Measurements from ENCODE around the gene PPP2R5A. TPM values are rescaled to one million over a fixed set of nuclear protein-coding genes. Genes with fewer than 3 reads are reported as not detected.

PPP2R5A gene
- total RNA-seq, 1 donor from 2014 or later: 51.2 TPM

GRCh38 chr1:212401838-212402582, 116.8 kb downstream of the PPP2R5A start:
- intact Hi-C loops (cut with micrococcal nuclease): no loop called here

GRCh38 chr1:212402666-212403321, 117.6 kb downstream of the PPP2R5A start:
- intact Hi-C loops (cut with micrococcal nuclease): no loop called here

GRCh38 chr1:212410231-212410820, 125.1 kb downstream of the PPP2R5A start:
- intact Hi-C loops (cut with micrococcal nuclease): loop anchor here (5.0 to 10.0 kb wide), 2 partner anchors 197 to 836 kb away; partner anchors contain the start of genes ATF3 and SLC30A1

Other genes with a start within 250 kb of the PPP2R5A start
- gene INTS7, start 249.9 kb upstream of the PPP2R5A start, total RNA-seq: 36.8 and 37.2 TPM in 2 replicates
- gene DTL, start 249.7 kb upstream of the PPP2R5A start, total RNA-seq: 49.8 and 54.4 TPM in 2 replicates
- 15.5 and 19.7 TPM in 2 replicates for gene PACC1, start 129.5 kb downstream of the PPP2R5A start, total RNA-seq
- 19.5 and 19.7 TPM in 2 replicates for gene NENF, start 147.5 kb downstream of the PPP2R5A start, total RNA-seq